HG03045 (cell line): ENCODE data around the gene HYDIN.
"Not testable (repeated sequence)": the region's sequence is repeated elsewhere in the genome, so short reads cannot be mapped to it uniquely, and the experiment has no call there.

Source experiments
- ATAC-seq: cut with Tn5 transposase; IDR thresholded peaks from one replicate; pipeline ENCODE4 v1.9.1; 2021; ENCODE audit warnings: mild to moderate bottlenecking, moderate library complexity; ENCODE audit not compliant: unreplicated experiment

The HYDIN gene

DNA sequence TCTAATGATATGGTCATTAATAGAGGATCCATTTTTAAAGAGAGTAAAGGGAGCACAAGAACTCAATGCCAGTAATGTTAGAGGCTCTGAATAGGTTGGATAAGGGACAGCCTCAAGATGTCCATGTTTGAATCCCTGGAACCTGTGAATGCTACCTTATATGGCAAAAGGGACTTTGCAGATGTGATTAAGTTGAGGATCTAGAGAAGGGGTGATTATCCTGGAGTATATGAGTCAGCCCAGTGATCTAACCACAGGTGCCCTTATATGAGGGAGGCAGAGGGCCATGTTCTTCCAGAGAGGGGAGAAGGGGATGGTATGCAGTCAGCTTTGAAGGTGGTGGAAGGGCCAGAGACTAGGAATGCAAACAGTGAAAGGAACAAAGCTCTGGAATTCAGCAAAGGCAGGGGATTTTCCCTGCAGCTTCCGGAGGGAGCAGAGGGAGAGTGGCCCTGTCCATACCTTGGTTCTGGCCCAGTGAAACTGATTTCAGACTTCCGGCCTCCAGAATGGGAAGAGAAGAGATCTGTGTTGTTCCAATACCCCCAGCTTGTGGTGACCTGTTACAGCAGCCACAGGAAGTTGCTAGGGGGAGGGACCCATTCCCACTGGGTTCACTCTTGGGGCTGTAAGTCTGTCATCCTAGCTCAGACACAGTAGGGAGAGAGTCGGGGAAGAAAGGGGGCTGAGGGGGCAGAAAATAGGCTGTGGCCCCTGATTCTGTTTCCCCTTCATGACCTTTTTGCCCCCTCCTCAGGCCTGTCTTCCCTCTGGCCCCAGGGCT is 220.9 kb downstream of the HYDIN start:
- not testable (repeated sequence) for ATAC-seq

DNA sequence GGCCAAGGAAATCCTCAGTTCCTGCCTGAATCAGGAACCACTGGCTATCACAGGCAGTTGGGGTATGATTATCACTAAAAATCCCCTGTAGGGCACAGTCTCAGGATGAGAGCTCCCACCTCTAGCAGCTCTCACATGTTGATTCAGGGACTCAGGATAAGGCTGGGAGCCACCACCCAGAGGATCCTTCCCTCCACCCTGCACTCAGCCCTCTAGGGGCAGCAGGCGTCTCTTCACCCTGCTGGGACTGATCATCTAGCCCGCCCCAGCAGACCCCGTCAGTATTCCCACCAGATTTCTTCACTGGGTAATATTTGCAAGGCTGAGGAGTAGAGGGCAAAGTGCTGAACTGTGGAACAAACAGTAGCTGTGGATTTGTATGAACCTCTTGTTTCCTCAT is 224.0 kb downstream of the HYDIN start:
- not testable (repeated sequence) for ATAC-seq

- ATAC-seq = not testable (repeated sequence)
Measured at GRCh38 chr16:70999735-71000134, 230.8 kb downstream of the HYDIN start.

GRCh38 chr16:70995799-70996198 is 234.7 kb downstream of the HYDIN start:
- ATAC-seq = not testable (repeated sequence)

- not testable (repeated sequence) for ATAC-seq
Measured at GRCh38 chr16:70992511-70992910, 238.0 kb downstream of the HYDIN start.

- not testable (repeated sequence) for ATAC-seq
Measured at GRCh38 chr16:70987019-70987715, 243.4 kb downstream of the HYDIN start.

DNA sequence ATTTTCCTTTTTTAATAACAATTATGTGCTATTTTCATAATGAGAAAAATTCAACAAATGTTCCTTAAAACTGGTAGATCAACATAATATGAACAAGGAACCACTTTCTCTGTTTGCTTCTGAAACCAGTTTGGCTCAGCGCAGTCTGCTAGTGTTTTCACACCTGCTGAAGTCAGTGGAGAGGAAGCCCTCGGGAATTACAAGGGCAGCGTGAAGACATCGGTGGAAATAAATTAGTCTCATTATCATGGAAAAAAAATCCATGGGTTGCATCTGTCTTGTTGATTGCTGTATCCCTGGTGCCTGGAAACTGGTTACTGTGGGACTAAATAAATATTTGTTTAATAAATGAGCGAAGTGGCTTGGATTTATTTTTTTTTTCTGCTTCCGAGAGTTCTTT is 245.8 kb downstream of the HYDIN start:
- not testable (repeated sequence) for ATAC-seq

DNA sequence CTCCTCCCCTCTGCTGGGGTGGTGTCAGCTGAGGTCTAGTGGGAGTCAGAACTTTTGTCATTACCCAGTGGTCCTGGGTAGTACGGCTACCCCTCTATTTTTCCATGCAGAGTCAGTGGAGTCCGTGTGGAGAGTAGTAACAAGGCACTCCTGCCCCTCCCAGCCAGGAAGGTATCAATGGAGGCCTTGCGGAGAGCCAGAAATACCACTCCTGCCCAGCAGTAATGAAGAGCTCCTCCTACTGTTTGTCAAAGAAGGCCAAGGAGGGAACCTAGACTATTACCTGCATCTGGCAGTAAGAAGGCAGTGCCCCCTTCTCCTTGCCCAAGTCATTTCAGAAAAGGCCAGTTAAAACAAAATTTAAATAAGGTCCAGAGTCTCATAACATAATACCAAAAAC is 262.2 kb downstream of the HYDIN start:
- not testable (repeated sequence) for ATAC-seq

- ATAC-seq = not testable (repeated sequence)
Measured at GRCh38 chr16:70960169-70960568, 270.4 kb downstream of the HYDIN start.

DNA sequence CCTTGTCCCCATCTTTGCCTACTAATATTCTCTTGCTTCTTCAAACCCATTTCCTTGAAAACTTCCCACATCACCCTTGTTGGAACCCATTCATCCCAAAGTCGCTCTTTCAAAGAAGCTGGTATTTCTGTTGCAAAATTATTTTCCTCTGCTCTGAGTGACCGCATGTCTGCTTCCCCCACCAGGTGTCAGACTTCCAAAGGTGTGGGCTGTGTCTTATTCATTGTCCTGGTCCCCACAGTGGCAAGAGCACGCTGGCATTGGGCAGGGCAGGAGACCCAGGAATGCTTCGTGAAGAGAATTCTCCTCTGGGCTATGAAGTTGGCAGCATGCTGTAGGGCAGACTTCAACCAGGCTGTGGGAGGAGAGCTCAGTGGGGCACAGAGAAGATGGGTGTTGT is 275.6 kb downstream of the HYDIN start:
- not testable (repeated sequence) for ATAC-seq

GRCh38 chr16:70953824-70954223 is 276.7 kb downstream of the HYDIN start:
- ATAC-seq = not testable (repeated sequence)

DNA sequence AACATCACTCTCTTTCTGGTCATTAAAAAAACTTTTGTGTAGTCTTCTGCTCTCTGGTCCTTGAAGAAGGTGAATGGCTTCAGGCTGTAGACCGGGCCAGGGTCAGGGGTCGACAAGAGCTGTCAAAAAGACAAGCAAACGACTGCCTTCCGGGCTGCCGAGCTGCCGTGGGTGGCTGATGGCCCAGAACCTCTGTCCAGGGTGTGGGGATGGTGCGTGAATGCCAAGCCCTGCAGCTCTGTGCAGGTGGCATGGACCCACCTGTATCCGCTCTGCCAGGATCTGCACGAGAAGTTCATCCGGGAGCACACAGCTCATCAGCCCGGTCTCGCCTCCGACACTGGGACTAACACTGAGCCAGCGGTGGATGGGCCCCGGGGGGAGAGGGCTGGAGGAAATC is 287.0 kb downstream of the HYDIN start:
- not testable (repeated sequence) for ATAC-seq

DNA sequence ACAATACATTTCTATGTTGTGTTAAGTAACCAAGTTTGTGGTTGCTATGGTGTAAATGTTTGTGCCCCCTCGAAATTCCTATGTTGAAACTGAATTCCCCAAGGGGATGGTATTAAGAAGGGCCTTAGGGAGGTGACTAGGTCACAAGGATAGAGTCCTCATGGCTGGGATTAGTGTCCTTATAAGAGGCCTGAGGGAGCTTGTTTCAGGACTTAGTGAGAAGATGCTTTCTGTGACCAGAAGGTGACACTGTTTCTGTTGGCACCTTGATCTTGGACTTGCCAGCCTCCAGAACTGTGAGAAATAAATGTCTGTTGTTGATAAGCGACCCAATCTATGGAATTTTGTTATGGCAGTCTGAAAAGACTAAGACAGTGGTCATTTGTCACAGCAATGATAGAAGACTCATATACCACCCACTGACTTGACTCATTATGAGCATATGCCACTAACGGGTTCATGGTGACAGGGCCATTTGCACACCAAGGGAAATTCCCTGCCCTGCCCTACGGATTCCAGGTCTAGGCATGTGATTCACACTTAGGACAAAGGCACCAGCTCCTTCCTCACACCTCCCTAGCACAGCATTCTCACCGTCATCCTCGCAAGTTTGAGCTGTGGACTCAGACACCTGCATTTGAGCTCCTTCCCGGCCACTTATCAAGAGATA is 290.7 kb downstream of the HYDIN start:
- not testable (repeated sequence) for ATAC-seq

DNA sequence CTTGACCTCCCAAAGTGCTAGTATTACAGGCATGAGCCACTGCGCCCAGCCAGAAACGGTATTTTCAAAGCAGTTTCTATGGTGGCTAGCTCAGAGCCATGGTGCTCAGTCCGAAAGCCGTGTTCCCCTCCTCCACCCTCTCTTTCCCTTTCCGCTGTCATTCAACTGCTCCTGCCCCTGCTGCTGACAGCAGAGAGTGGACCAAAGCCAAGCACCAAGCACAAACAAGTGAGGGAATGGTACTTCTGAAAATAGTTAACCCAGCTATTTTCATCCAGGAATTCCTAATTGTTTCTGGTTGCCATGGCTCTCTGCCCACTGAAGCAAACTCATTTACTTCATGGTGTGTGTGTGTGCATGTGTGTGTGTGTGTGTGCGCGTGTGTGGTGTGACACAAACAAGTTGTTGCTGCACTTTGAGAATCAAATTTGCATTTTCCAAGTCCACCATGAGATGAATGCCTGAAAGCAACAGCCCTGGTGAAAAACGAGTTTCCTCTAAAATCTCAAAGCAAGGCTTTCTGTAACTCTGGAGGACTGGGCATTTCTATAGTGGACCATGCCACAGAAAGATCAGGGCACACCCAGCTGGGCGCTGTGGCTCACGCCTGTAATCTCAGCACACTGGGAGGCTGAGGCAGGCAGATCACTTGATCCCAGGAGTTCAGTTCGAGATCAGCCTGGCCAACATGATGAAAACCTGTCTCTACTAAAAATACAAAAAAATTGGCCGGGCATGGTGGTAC is 293.6 kb downstream of the HYDIN start:
- not testable (repeated sequence) for ATAC-seq

DNA sequence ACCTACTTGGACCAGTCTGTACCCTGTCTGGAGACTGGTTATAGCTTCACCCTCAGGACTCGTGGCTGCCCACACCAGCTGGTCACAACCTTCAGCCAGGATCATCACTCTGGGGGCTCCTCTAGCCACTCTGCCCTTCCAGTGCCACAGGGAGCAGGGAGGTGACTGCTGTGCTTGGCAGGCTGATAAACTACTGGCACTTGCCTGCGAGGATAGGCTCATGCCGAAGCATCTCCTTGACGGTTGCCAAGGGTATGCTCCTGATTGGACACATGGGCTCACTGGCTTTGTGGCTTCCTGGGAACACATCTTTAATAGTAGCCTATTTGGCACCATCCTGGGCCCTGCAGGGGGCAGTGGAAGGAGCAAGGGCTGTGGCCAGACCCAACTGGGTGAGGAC is 295.2 kb downstream of the HYDIN start:
- not testable (repeated sequence) for ATAC-seq

GRCh38 chr16:70933746-70934145 is 296.8 kb downstream of the HYDIN start:
- ATAC-seq = not testable (repeated sequence)

DNA sequence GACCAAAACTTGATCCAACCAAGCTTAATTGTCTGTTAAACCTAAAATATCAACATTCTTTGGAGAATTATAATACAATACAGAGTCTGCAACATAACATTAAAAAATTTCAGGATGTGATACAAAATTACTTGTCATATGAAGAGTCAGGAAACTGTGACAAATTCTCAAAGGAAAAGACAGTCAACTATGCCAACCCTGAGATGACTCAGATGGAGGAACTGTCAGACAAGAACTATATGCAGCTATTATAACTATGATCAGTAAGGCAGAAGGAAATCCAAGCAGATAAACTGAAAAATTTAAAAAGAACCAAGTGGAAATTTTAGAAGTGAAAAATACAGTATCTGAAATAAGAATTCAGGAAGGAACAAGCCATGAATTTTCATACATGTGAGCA is 299.8 kb downstream of the HYDIN start:
- not testable (repeated sequence) for ATAC-seq

DNA sequence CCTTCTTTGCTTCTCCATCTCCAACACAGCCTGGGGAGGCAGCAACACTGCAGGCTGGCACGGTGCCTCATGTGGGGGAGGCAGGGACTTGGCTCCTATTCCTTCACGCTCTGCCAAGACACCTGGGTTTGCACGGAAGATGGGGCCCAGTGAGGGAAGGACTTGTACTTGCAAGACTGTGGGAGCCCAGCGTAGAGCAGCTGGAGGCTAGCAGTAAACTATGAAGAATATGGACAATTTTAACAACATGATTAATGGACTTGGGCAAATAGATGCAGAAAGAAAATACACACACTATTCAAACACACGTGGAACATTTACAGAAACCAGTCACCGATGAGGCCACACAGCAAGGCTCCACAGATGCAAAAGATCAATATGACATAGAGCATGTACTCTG is 308.4 kb downstream of the HYDIN start:
- not testable (repeated sequence) for ATAC-seq

- not testable (repeated sequence) for ATAC-seq
Measured at GRCh38 chr16:70920661-70921060, 309.9 kb downstream of the HYDIN start.

GRCh38 chr16:70888208-70888607 is 342.3 kb downstream of the HYDIN start:
- not testable (repeated sequence) for ATAC-seq

GRCh38 chr16:70884652-70885051 is 345.9 kb downstream of the HYDIN start:
- ATAC-seq = not testable (repeated sequence)
